IPS DF 4.7 (cell line): ENCODE data around the gene KCNG2.

Source experiments
- DNase-seq: peaks from one replicate; pipeline ENCODE4 v3.0.0-alpha.2; 2013; ENCODE audit warnings: low spot score; ENCODE audit errors: extremely low read depth

Gene KCNG2

DNA sequence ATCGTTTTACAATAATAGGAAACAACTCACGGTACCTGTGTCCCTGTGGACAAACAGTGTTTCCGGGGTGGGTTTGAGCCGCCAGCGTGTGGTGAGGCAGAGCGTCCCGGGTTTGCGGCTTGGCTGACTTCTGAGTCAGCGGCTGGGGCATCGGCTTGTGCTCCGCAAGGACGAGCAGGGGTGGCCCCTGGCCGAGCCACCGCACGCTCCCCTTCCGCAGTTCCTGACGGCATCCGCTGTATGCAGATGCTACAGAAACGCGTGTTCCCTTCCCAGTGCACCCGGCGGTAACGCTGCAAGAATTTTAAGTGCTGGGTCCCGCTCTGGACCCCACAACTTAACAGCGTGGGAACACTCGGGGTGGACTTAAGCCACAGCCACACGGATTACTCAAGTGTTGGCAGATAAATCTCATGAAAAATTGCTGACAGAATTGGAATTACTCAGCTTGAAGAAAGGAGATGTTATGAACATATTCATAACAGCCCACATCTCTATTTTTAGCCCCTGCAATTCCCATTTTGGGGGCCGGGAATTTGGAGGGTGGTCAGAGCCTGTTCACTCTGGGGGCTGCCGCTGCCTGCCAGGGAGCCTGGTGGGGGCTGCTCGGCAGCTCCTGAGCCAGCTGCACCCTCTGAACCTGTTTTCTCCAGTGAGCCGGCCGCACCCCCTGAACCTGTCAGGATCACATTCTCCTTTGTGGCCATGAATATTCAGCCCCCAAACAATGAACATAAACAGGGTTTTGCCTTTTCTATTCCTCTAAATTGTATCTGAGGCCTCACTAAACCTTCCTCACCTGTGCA is 12.6 kb upstream of the KCNG2 start:
- DNase-seq: no peak

DNA sequence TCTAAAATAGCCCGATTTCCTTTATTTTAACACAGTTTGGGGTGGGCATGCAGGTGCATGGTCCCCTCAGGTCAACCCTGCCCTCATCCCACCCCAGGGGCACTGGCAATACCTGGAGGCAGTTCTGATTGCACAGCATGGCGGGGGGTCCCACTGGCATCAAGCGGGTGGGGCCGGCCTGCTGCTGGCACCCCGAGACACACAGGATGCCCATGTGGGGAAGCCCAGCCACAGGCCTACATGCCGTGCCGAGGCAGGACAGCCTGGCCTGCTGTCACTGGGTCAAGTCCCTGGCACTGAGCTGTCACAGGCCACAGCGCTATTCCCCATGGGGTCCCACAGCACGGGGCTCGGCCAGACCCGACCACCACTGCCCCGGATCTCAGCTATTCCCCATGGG is 11.9 kb upstream of the KCNG2 start:
- no peak for DNase-seq

DNA sequence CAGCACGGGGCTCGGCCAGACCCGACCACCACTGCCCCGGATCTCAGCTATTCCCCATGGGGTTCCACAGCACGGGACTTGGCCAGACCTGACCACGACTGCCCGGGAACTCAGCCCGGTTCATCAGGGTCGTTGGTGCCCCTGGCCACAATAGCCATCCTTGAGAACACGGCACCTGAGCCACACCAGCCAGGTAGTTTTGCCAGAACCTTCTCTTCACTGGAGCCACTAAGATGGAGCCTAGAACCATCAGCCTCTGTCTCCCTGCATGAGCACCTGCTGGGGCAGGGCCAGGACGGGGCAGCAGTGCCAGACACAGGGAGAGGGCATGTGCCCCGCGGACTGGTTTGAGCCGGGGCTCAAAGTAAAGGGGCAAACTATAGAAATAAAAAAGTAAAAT is 11.4 kb upstream of the KCNG2 start:
- no peak for DNase-seq

- DNase-seq: no peak
These were observed 10.8 kb upstream of the KCNG2 start for GRCh38 chr18:79786786-79787526.

GRCh38 chr18:79787527-79787864 is 10.2 kb upstream of the KCNG2 start:
- DNase-seq: no peak

DNA sequence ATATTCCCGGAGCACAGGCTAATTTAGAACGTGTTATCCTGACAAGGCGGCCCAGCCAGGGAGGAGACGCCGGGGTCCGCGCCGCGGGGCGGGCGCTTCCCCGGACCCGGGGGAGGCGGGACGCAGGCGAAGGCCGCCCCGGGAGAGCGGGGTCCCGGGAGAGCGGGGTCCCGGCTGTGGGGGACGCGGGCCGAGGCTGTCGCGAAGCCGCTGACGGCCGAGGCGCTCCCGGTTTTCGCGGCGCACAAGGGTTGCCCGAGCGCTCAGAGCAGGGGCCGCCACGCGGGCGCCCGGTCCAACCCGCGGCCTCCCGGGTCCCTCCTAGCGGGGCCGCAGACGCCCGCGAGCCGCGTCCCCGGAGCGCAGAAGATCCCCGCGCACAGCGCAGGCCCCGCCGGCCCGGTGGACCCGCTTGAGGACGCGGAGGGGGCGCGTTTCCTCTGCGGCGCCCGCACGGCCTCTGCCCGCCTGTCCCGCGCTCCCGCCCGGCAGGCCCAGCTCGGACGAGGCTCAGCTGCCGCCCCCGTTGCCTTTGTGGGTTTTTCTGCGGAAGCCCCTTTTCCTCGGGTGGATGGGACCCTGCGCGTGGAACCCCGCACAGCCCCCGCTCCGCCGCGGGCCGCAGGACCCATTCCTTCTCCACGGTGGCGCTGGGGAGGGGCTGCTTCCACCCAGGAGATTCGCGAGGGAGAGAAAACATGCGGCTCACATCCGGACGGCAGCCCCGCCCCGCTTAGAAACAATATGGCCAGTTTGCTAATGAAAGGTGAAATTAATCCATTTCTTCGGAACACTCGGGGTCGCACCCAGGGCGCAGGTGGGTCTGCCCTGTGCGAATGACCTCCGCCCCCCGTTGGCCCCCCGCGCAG is 9.6 kb upstream of the KCNG2 start:
- no peak for DNase-seq

DNA sequence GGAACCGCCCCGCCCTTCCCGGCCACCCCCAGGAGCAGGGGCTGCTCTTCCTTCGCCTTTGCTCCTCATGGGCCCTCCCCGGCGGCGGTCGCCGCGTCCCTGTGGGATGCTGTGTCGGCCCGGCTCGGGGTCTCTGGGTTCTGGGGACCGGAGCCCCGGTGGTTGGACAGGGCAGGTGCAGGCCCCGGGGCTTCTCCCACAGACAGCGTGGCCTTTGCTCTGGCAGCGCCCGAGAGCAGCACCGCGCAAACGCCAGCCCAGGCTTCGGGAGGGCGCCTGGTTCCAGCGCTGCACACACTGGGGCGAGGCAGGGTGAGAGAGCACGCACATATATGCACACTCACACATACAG is 9.0 kb upstream of the KCNG2 start:
- DNase-seq: no peak

DNA sequence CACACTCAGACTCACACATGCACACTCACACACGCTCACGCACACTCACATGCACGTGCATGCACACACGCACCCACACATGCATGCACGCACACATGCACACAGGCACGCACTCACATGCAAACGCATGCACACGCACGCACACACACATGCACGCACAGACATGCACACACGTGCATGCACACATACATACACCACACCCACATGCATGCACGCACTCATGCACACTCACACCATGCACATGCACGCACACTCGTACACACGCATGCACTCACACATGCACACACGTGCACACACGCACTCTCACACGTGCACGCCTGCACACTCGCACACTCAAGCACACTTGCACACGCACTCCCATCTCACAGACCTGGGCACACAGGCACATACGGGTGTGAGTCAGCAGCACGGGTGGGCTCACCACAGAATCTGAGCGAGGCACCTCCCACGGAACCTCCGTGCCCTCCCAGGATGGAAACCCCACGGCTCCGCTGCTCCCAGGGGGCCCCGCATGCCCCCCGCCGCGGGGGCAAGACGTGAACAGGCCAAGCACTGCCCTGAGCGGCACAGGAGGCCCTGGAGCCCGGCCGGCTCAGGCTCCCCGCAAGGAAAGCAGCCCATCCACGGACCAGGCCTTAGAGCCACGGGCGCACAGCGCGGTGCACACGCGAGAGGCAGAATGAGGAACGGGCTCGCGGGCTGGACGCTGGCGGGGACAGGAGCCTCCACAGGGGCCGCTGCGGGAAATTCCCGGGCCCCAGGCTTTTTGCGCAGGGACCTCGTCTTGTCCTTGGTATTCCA is 8.4 kb upstream of the KCNG2 start:
- DNase-seq: no peak

DNA sequence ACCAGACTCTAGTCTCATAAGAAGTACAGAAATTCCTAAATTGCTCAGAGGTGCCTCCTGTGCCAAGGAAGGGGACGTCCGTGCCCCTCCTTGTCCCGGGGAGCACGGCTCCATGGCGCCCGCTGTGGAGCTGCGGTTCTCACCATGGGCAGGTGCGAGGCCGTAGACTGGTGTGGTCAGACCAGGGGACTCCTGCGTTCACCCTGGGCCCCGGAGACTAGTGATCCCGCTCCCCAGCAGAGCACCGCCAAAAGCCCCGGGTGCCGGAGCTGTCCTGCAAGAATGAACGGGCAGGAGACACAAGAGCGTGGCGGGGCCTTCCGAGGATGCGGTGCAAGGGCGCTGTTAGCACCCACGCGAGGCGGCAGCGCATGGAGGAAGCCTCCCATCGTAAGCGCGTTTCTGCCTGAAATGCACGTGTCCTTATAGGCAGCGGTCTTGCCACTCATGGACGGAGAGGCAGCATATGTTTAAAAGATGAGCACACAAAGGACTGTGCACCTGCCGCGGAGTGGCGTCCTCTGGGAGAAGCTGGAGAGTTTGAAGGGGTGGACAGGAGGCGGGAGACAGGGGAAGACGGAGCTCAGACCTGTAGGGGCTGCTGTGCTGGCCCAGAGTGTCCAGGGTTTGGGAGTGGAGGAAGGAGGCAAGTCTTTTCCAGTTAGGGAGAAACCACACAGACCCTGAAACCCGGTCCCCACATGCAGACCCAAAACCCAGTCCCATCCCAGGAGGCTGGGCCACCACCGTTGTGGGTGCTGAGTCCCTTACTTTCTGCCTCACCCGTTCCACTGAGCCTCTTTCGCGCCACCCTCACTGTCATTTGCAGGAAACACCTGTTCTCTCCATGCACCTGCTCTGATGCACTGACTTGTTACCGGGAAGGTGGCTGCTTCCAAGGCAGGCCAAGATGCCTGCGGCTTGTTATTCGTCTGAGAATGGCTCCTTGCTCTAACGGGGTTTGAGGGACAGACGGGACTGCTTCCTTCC is 7.5 kb upstream of the KCNG2 start:
- no peak for DNase-seq

DNA sequence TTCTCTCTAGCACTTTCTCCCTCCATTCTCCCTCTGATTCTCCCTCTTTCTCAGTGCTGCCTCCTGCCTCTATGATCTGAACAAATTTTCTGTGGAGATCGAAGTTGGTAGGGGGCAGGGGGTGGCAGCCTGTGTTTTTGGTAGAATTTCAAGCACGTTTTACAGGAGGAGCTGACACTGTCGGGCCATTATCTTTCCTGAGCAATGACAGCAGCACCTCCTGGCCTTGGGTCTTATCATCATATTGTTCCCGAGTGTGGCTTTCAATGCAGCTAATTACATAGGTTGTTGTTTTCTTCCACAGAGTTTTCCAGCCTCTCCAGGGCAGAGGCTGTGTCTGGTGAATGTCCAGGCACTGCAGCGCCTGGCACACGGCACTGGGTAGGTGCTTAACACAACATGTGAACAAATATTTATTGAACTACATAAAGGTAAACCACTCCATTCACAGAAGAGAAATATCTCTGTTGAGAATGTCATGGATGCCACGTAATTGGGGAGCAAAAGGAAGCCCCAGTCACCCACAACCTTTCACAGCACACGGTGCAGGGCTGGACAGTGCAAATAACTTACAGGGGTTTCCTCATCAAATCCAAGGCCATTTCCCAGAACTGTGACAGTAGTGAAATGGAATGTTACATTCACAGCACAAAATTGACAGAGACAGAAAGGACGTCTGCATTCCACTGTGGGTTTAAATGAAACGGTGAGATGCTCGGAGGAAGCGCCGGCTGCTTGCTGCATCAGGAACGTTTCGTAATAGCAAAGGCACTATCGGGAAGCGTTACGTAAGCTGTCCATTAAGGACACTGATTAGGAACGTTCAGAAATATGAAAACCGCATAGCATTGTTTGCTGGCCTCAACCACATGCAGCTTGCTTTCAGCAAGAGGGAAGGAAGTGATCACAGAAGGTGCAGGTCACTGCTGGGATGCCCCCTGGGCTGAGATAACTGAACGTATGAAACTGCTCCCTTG is 6.5 kb upstream of the KCNG2 start:
- no peak for DNase-seq

- no peak for DNase-seq
These were observed 5.4 kb upstream of the KCNG2 start for GRCh38 chr18:79792096-79792987.

DNA sequence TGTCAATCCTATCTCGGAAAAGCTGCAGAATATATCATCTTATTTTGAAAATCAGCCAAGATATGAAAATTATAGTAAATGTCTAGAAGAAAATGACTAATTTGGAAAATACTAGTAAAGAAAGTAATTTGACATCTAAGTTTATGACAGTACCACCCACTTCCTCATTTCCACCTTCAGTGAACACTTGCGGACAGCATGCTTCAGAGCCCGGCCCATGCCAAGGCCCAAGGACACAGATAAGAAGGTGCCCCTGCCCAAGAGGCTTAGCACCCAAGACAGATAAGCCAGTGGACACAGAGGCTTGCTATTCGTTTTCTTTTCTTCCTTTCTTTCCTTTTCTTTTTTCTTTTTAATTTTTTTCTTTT is 4.8 kb upstream of the KCNG2 start:
- no peak for DNase-seq

- no peak for DNase-seq
These were observed 2.9 kb upstream of the KCNG2 start for GRCh38 chr18:79794846-79795245.

DNA sequence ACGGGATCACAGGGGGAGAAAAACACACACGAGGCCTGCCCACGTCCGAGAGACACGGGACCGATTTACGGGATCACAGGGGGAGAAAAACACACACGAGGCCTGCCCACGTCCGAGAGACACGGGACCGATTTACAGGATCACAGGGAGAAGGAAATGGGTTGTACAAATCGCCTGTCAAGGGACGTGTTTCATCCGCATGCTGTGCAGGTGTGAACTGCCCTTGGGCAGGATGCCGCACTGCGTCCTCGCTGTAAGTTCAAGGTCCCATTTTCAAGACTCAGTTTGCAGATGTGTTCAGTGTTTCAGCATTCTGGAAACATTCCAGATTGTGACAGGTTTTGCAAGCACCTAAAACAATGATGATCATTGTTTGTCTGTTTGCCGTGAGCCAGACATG is 2.3 kb upstream of the KCNG2 start:
- DNase-seq: no peak

DNA sequence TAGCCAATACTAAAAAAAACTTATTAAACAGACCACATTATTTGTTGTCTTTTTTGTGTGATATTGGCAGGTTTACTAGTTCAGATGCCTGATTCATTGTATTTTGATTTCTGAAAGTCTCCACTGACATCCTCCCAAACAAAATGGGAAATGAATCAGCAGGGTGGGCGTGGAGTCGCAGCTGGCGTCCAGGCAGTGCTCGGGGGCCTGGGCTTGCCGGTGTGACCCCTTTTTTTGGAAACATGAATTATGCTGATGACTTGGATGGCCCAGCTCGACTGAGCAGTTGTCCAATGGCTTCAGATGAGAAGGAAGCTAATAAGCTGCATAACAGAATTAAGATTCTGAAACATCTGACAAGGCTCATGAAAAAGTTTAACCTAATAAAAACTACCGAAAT is 1.7 kb upstream of the KCNG2 start:
- DNase-seq: no peak

DNA sequence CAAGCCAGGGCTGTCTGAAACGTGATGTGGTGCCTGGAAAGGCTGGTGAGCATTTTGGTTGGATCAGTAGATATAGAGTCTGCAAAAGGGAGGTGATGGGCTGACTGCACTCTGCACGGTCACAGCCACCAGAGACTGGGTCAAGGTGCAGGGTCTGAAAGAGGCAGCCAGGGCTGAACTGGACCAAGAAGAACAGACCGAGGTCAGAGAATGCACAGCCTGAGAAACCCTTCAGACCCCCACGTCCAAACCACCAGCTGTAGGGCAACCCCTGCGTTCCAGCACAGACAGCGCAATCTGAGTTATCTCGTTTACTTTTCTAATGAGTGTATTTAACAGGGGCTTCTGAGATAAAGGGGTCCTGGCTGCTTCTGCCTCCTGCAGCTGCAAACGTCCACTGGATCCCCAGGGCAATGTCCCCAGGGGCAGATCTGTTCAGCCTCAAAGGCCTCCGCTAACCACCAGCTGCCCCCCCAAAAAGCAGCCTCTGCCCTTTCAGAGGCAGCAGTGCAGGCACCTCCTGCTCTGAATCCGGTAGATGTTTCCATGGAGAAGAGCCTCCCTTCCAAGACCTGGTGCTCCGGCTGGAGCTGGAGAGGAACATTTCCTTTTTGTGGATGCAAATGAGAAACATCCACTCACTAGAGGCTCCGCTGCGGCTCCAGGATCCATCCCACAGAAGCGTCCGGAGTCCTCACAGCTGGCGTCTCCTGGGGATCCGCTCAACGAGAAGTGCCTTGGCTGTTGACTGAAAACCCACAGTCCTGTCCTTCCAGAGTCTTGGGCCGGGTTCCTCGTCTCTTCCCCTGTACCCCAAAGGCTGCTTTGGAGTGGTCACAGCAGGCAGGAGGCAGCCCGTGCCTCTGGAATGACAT is 970 bp upstream of the KCNG2 start:
- DNase-seq: no peak

- DNase-seq: no peak
These were observed 734 bp downstream of the KCNG2 start for GRCh38 chr18:79798346-79798998.
